Suppressor macrophage treated with lipopolysaccharide for 4 hours (primary cell): ENCODE data around the gene PSMD1.
"Not testable (repeated sequence)": the region's sequence is repeated elsewhere in the genome, so short reads cannot be mapped to it uniquely, and the experiment has no call there.

Experiments
- DNase-seq: peaks from one replicate; pipeline ENCODE4 v3.0.0-alpha.2; 2020

The PSMD1 gene

GRCh38 chr2:231188506-231189170 lies 132.0 kb downstream of the PSMD1 start:
- no peak for DNase-seq

DNA sequence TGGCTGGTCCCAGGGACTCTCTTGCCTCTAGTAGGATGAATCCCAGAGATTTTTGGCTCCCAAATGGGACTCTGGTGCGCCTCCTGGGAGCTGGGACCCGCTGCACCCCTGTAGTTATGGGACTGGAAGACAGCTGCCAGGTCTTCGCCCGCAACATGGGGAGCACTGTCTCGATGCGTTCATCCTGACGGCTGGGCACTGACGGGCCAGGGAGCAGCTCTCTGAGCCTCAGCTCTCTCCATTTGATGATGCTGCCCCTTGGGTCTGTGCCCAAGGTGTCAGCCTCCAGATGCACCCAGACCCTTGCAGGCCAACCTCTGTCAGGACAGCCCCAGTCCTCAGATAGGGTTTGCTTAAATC lies 132.5 kb downstream of the PSMD1 start:
- DNase-seq: no peak

DNA sequence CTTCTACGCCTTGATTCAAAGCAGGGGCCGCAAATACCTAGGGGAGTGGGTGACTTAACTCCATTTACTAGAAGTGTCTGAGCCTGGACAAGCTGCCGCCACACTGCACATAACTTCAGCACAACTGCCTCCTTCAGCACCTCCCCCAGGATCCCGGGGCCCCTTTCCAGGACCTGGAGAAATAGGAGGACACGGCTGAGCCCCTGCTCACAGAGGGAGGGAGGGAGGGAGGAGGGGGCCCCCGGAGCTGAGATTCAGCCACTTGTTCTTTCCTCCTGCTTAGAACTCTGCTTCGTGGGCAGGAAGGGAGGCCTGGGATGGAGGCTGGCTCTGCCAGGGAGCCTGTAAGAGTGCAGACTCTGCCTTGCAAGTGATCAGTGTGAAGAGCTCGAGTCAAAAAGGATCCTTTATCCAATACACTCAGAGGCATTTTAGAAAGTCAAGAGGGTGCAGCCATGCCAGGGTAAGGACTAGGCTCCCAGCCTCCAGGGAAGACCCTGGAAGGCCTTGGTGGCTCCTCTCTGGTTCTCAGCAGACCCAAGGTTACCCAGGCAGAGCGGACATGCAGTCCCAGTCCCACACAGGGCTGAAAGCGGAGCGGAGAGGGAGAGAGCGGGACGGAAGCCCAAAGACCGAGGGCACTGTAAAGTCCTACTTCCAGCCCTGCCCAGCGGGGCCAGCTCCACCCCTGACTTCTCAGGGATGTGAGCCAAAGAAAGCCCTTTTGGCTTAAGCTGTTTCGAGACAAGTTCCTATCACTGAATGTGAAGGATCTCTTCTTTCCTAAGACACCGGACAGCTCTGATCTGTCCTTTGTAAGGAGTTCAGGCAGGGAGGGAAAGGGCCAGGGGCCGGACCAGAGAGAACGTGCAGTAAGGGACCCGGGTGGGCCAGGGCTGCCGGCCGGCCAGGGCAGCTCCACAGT lies 133.2 kb downstream of the PSMD1 start:
- no peak for DNase-seq

DNA sequence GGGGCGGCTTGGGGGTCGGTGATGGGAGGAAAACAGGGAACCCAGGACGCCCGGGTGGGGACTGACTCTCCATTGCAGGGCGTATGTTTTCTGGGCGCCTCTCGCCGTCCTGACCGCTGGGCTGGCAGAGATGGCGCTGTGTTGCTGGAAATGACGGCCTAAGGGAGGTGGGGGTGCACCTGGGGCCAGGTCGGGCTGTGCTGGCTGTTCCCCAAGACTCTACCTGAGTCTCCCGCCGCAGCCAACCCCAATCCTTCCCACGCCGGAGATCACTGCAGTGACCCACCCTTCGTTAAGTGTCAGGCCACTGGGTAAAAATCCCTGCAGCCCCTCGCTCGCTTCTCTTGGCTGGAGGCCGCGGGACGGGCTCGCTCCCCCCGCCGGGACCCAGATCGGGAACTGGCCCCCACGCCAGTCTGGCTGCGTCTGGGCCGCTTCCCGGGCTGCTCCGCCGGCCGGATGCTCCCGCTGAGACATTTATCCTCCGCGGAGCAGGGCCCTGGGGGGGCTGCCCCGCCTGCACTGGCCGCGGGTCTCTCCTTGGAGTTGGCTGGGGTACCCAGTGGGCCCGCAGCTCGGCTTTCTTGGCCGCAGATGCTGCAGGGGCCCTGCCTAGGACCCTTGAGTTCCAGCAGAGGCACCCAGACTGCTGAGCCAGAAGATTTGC lies 134.0 kb downstream of the PSMD1 start:
- DNase-seq: no peak

DNA sequence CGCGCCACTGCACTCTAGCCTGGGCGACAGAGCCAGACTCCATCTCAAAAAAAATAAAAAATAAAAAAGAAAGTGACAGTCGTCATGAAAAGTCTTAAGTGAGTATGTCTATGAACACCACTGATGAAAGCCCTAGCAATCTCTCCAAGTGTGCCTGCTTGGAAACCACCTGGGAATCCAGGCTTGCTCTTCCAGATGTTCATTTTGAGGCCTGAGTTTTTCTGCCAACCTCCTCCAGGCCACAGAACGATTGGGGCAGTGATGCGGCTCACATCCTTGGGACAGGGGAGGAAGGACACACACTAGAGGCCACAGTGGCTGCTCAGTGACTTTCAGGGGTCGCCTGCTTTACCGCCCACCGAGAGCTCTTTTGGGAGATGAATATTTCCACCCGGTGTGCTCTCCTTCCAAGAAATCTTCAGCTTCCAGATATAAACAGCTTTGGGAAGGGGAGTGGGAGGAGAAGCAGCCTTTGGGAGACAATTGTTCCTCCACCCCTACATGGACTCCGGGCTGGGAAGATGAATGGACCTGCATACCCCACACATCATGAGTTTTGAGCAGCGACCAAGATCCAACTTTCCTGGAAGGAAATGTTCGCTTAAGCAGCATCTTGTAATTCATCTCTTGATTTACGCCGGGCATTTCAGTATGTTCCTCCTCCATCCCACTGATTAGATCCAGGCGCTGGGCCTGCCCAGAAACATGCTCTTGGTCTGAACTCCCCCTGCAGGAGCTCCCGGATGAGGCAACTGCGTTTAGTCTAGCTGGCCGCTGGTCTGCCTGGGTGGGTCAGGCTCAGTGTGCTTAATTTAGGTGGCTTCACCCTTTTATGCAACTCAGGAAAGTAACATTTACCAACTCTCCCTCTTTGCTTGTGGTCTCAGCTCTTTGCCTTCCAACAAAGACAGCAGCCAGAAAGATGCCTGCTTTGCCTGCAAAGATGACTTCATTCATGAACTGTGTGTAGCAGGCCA lies 135.5 kb downstream of the PSMD1 start:
- peak; percentile 40 for DNase-seq

- DNase-seq: no peak
These were observed 136.5 kb downstream of the PSMD1 start for GRCh38 chr2:231193216-231193615.

DNA sequence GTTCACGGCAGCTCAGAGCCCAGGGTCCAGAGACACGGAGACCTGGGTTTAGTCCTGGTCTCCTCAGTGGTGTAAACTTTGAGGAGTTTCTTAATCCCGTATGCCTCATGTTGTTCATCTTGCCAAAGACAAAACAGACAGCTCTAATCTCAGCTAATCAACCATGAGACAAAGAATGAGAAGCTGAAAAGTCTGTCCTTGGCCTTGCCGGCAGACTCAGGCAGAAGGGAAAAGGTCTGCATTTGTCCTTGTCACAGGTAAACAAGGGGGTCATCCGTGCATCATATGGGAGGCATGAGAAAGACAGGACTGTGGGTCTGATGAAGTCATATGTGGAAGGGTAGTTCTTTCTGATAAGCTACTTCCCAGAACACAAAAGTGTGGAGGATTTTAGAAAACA lies 139.9 kb downstream of the PSMD1 start:
- DNase-seq: no peak

- DNase-seq: not testable (repeated sequence)
These were observed 140.5 kb downstream of the PSMD1 start for GRCh38 chr2:231197196-231197595.

DNA sequence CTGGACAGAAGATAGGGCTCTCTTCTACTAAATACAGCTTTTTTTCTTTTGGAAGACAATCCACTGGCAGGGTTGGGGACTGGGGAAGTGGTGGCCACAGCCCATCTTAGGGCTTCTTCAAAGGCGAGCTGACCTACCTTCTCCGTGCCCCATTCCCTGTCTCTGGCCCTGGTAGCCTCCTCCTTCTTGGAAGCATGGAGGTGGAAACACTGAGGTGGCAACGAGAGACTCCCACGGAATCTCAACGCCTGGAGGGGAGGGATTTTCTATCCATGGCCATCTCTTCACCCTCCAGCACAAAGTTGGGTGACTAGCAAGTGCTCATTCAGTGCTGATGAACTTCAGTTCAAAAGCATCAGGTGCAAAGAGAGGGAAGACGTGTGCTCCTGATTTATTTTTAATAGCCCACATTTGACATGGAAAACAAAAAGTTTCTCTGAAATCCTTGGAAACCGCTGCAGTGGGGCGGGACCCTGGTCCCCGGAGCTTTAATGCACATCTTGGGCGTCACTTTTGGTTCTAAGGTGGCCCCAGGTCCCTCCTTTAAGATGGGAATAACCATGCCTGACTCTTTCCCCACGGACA lies 141.1 kb downstream of the PSMD1 start:
- no peak for DNase-seq

GRCh38 chr2:231198291-231199173 lies 141.9 kb downstream of the PSMD1 start, which contains the start of gene ARMC9:
ARMC9 (plus strand) TSS chr2:231198631; CDS start chr2:231206239, 7,608 bp downstream.
- peak; percentile 84 for DNase-seq

- no peak for DNase-seq
These were observed 142.6 kb downstream of the PSMD1 start for GRCh38 chr2:231199219-231199618.

DNA sequence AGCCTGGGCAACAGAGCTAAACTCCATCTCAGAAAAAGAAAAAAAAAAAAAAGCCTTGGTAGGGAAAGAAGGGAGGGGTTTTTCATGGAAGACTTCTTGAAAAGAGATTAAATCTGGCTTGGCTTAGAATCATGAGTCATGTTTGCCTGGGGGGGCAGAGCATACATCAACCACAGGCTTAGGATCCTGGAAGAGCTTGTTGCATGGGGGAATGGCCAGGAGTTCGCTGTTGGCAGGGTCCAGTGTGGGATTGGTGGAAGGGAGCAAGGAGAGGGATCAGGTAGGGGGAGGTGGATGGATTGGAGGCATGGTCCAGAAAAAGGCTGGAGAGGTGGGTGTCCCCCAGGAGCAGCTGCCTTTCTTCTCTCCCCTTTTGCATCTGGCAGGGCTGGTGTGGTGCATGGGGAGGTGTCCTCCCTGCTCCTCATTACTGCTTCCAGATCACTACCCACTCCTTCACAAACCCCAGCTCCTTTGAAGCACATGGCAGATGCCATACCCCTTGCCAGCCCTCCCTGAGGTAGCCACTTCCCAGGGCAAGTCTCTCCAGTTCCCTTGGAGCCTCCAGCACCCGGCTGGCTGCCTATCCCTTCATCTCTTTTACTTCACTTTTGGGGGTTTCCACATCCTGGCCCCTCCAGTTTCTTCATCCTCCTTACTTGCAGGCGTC lies 144.3 kb downstream of the PSMD1 start:
- no peak for DNase-seq

DNA sequence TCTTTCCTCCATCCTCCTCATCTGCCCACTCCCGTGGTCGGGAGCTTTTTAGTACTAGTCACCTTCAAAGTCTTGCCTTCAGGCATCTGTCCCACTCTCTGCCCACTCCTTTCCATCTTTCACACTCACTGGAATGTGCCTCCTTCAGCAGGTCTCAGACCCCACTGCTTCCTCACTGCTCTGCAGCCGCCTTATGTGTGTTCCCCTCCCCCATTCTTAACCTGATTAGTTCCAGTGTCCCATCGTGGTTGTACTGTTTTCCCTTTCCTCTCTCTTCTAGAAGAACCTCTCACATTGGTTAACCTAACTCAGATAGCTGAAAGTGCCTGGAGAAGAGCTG lies 144.8 kb downstream of the PSMD1 start:
- DNase-seq: no peak

DNA sequence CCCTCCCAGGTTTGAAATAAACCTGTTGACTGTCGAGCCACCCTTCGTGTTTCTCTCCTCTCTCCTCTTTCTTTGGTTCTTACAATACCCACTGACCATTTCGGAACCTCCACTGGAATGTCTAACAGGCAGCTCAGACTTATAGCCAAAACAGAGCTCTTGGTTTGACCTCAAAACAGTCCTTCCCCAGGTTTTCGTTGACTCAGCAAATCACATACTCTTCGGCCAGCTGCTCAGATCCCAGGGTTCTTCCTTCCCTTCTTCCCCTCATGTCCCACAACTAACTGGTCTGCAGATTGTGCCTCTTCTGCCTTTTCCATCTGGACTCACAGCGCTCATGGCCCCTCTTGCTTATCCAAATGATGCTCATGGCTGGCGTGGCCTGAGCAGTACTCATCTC lies 146.4 kb downstream of the PSMD1 start:
- DNase-seq: no peak

- DNase-seq: no peak
These were observed 147.5 kb downstream of the PSMD1 start for GRCh38 chr2:231204146-231204545.

GRCh38 chr2:231204581-231204980 lies 147.9 kb downstream of the PSMD1 start:
- DNase-seq: no peak

DNA sequence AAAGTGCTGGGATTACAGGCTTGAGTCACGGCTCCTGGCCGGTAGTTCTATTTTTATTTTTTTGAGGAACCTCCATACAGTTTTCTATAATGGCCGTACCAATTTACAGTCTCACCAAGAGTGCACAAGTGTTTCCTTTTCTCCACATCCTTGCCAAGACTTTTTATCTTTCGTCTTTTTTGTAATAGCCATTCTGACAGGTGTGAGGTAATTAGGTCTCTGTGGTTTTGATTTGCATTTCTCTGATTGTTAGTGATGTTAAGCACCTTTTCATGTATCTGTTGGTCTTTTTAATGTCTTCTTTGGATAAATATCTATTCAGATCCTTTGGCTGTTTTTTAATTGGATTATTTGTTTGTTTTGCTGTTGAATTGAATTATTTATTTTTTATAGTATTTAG lies 151.1 kb downstream of the PSMD1 start:
- no peak for DNase-seq

DNA sequence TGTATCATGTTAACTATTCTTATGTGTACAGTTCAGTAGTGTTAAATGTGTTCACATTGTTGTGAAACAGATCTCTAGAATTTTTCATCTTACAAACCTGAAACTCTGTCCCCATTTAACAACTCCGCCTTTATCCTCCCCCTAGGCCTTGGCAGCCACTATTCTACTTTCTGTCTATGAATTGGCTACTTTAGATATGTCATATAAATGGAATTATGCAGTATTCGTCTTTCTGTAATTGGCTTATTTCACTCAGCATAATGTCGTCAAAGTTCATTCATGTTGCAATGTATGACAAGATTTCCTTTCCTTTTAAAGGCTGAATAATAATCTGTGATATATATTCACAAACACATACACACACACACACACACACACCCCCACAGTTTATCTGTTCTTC lies 154.1 kb downstream of the PSMD1 start:
- no peak for DNase-seq

DNA sequence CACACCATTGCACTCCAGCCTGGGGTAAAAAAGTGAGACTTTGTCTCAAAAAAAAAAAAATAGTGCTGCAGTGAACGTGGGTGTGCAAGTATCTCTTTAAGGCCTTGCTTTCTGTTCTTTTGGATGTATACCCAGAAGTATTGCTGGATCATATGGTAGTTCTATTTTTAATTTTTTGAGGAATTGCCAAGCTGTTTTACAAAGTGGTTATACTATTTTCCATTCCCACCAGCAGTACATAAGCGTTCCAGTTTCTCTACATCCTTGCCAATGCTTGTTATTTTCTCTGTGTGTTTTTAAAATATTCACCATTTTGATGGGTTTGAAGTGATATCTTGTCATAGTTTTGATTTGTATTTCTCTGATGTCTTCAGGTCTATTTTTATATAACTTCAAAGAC lies 154.8 kb downstream of the PSMD1 start:
- DNase-seq: no peak

- no peak for DNase-seq
These were observed 155.7 kb downstream of the PSMD1 start for GRCh38 chr2:231212329-231212845.
